ENCODE data around the gene VENTX.

DNA sequence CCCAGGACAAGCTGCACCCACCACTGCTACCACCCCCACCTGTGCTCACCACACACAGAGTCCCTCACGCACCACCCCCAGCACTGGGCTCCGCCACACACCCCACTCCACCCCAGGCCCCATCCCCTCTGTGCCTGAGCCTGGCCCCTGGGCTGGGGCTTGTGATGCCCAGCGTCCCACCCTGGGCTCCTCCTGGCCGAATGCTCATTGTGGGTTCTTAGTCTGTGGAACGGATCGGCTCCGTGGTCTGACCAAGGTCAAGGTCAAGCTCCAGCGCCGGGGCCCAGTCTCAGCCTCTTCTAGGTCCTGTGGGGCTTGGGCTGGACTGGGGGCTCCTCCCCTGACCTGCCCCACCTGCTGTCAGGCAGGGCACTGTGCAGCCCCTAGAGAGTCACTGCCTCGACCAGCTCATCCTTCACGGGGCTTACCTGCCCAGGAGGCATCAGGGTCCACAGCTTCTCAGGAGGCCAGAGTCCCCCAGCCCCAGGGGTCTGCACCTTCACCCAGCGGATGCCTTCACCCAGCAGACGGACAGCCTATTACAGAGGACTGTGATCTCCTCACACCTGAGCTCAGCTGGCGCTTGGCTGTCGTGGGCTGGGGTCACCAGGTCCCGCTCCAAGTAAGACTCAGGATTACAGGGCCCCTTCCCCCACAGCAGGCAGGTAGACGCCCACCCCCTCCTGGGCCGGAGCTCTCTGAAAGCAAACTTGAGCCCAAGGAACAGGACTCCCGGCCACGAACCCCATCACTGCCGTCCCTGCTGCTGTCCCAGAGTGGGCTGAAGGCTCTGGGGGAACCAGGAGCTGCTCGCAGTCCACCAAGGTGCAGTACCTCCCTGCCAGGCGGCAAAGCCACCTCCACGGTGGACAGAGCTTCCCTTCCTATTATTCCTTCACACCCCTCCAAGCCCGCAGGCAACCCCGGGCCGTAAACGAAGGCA lies 22.9 kb upstream of the VENTX start:
- TF ChIP-seq CTCF (IDR thresholded peaks at IDR 0.05) (no peak), EP300 (IDR thresholded peaks at IDR 0.05) (no peak)

Measured in suprapubic skin (tissue), 3 donors.